Esophagus muscularis mucosa (tissue), 4 donors: ENCODE data around the gene DUSP22. TPM values are rescaled to one million over a fixed set of nuclear protein-coding genes. Genes with fewer than 3 reads are reported as not detected.

Source experiments
- DNase-seq: peaks from one replicate; pipeline ENCODE4 v3.0.0-alpha.2; 2017; ENCODE audit errors: extremely low spot score
- H3K27ac ChIP-seq, 4 donors: fragments of 200-600 bp; sonication (generic); replicated peaks in 1 of 4; 1 replicate in 3 of 4; 2 replicates in 1 of 4; pipeline ENCODE4 v1.5.1; 2016 to 2019; ENCODE audit warnings: mild to moderate bottlenecking in 1 of 4
- H3K27me3 ChIP-seq, 4 donors: fragments of 200-600 bp; sonication (generic); one replicate each; pipeline versions ENCODE4 v1.5.1 to v1.6.0; 2016 to 2019
- H3K36me3 ChIP-seq, 4 donors: fragments of 200-600 bp; sonication (generic); one replicate each; pipeline ENCODE4 v1.5.1; 2016 to 2019
- H3K4me1 ChIP-seq, 4 donors: fragments of 200-600 bp; sonication (generic); one replicate each; pipeline ENCODE4 v1.5.1; 2016 to 2019
- H3K4me3 ChIP-seq, 4 donors: fragments of 200-600 bp; sonication (generic); 1 replicate in 2 of 4; 2 replicates in 2 of 4; pipeline ENCODE4 v1.5.1; 2016 to 2019; ENCODE audit warnings: mild to moderate bottlenecking in 4 of 4, moderate library complexity in 1 of 4
- H3K9me3 ChIP-seq, 4 donors: fragments of 200-600 bp; sonication (generic); 1 replicate in 3 of 4; 2 replicates in 1 of 4; pipeline ENCODE4 v1.5.1; 2016 to 2019
- EP300 ChIP-seq: sonication (generic); formaldehyde crosslinking; IDR thresholded peaks from one replicate; pipeline ENCODE4 v1.6.1; 2017; ENCODE audit warnings: antibody characterized with exemption
- POLR2A ChIP-seq: fragments of 450-650 bp; IDR thresholded peaks from one replicate; pipeline ENCODE4 v1.6.1; 2017; ENCODE audit warnings: antibody characterized with exemption, moderate library complexity, mild to moderate bottlenecking, low read depth
- POLR2AphosphoS5 ChIP-seq, 2 donors: sonication (generic); formaldehyde crosslinking; IDR thresholded peaks; one replicate each; pipeline ENCODE4 v1.6.1; 2017; ENCODE audit warnings: antibody characterized with exemption in 2 of 2
- WGBS: methylation state at CpG from one replicate; pipeline ENCODE4 v1.1.5; 2018; 5-methylcytosine and 5-hydroxymethylcytosine counted together
- intact Hi-C: fragments of 100-400 bp; cut with DNase I; formaldehyde crosslinking; loops from one replicate; pipeline ENCODE4 v1.15.1; 2023
- total RNA-seq, 4 donors: library from RNA; depleted of rRNA; stranded (reverse); fragments of >200 nt; gene quantifications; one replicate each; pipeline versions ENCODE4 v1.1.0 to v1.2.1, GENCODE V29; 2016
- TF ChIP-seq, protein P1 (sequence below), 3 experiments: fragments of 200-600 bp in 2 of 3; fragments of 450-650 bp in 1 of 3; sonication (generic) in 2 of 3; IDR thresholded peaks; one replicate each; pipeline ENCODE4 v1.5.1; 2017 to 2019; ENCODE audit warnings: antibody characterized with exemption in 3 of 3, mild to moderate bottlenecking in 2 of 3, moderate library complexity in 1 of 3

DUSP22 gene
- total RNA-seq, 4 donors from 2014 or later, result 67.7 to 95.6 (median 73.7) TPM

GRCh38 chr6:313087-313486 is 20.8 kb downstream of the DUSP22 start:
- H3K9me3 ChIP-seq, result no peaks in the 10 kb centered on the region
- H3K4me1 ChIP-seq, result peaks cover 11 to 20% (median 15%) of the 10 kb centered on the region in 4 donors
- no peaks in the 10 kb centered on the region for H3K27me3 ChIP-seq
- H3K27ac ChIP-seq, result no peak overlapping the region
- no peaks in the 10 kb centered on the region for H3K36me3 ChIP-seq
- no peak for DNase-seq
- whole genome bisulfite sequencing, result 56% methylated on average over 2 of the region's 2 CpGs
- TF ChIP-seq EP300 (no peak), POLR2AphosphoS5 (IDR thresholded peaks at IDR 0.05) (no peak), POLR2A (no peak)
- TF ChIP-seq, protein P1, sequence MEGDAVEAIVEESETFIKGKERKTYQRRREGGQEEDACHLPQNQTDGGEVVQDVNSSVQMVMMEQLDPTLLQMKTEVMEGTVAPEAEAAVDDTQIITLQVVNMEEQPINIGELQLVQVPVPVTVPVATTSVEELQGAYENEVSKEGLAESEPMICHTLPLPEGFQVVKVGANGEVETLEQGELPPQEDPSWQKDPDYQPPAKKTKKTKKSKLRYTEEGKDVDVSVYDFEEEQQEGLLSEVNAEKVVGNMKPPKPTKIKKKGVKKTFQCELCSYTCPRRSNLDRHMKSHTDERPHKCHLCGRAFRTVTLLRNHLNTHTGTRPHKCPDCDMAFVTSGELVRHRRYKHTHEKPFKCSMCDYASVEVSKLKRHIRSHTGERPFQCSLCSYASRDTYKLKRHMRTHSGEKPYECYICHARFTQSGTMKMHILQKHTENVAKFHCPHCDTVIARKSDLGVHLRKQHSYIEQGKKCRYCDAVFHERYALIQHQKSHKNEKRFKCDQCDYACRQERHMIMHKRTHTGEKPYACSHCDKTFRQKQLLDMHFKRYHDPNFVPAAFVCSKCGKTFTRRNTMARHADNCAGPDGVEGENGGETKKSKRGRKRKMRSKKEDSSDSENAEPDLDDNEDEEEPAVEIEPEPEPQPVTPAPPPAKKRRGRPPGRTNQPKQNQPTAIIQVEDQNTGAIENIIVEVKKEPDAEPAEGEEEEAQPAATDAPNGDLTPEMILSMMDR (IDR thresholded peaks at IDR 0.05), result no peak
- intact Hi-C loops, result no loop called here
- H3K4me3 ChIP-seq, result no peak overlapping the region

DNA sequence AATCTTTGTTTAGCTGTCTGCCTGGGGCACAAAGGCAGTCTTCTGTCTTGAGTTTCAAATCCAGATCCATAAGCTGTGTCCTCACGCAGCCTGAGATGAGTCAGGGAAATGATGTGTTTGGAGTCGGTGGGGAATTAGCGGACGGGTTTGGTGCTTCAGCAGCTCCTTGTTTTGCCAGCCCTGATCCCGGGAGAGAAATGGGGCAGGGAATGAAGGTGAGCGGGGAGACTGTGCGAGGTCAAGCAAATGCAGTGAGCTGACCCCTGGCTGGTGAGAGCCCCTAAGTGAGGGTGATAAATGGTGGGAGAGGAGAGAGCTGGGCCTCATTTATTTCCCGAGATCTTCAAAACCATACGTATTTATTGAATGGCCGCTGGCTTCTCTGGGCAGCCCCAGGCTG is 21.6 kb downstream of the DUSP22 start:
- WGBS, result 92% methylated on average over 10 of the region's 10 CpGs
- H3K4me1 ChIP-seq, result peaks cover 11 to 20% (median 15%) of the 10 kb centered on the region in 4 donors
- H3K4me3 ChIP-seq, result no peak overlapping the region
- no peak overlapping the region for H3K27ac ChIP-seq
- TF ChIP-seq POLR2A (no peak), EP300 (no peak), POLR2AphosphoS5 (IDR thresholded peaks at IDR 0.05) (no peak)
- TF ChIP-seq, protein P1 (IDR thresholded peaks at IDR 0.05), result no peak
- H3K27me3 ChIP-seq, result no peaks in the 10 kb centered on the region
- no peaks in the 10 kb centered on the region for H3K9me3 ChIP-seq
- no peaks in the 10 kb centered on the region for H3K36me3 ChIP-seq
- intact Hi-C loops, result no loop called here
- no peak for DNase-seq

- Histone ChIP-seq H3K27ac (no peak overlapping the region), H3K4me3 (no peak overlapping the region), H3K4me1 (peaks cover 11 to 20% (median 15%) of the 10 kb centered on the region in 4 donors), H3K9me3 (no peaks in the 10 kb centered on the region), H3K36me3 (no peaks in the 10 kb centered on the region), H3K27me3 (no peaks in the 10 kb centered on the region)
- WGBS, result 85% methylated on average over 5 of the region's 5 CpGs
- intact Hi-C loops, result no loop called here
- no peak for DNase-seq
- TF ChIP-seq EP300 (no peak), POLR2AphosphoS5 (IDR thresholded peaks at IDR 0.05) (no peak), POLR2A (no peak)
- TF ChIP-seq, protein P1 (IDR thresholded peaks at IDR 0.05), result no peak
Measured at GRCh38 chr6:314377-314776, 22.1 kb downstream of the DUSP22 start.

DNA sequence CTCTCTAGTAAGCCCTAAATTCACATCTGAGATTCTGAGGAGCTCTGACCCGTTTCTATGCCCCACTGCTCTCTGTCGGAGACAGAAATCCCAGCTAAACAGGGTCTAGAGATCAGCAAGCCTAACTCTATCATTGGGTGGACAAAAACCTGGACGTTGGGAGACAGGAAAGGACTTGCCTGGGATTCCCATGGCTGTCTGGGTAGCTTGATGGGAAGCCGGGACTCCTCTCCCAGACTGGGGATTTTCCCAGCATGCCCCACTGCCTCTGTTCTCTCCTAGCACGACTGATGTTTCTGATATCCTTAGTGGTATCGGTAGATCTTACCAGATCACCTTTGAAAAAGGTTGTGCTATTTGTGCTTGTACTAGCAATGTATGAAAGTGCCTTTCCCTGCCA is 22.9 kb downstream of the DUSP22 start:
- no peak overlapping the region for H3K27ac ChIP-seq
- no peaks in the 10 kb centered on the region for H3K9me3 ChIP-seq
- no peak for TF ChIP-seq EP300
- TF ChIP-seq, protein P1 (IDR thresholded peaks at IDR 0.05), result no peak
- no peak for TF ChIP-seq POLR2AphosphoS5 (IDR thresholded peaks at IDR 0.05)
- no peak for TF ChIP-seq POLR2A
- H3K36me3 ChIP-seq, result no peaks in the 10 kb centered on the region
- H3K27me3 ChIP-seq, result no peaks in the 10 kb centered on the region
- no peak overlapping the region for H3K4me3 ChIP-seq
- 69% methylated on average over 6 of the region's 6 CpGs for WGBS
- H3K4me1 ChIP-seq, result peaks cover 11 to 20% (median 15%) of the 10 kb centered on the region in 4 donors
- intact Hi-C loops, result no loop called here
- DNase-seq, result no peak
